HG03280 (cell line): Measurements from ENCODE around the gene RAB13.

Source experiments
- ATAC-seq: cut with Tn5 transposase; IDR thresholded peaks from one replicate; pipeline ENCODE4 v1.9.1; 2021; ENCODE audit warnings: mild to moderate bottlenecking, moderate library complexity; ENCODE audit not compliant: unreplicated experiment

Gene RAB13

GRCh38 chr1:153978274-153978909, 7.7 kb downstream of the RAB13 start:
- ATAC-seq = no peak

- ATAC-seq = peak; percentile 75
Observed at GRCh38 chr1:153977250-153978240, 8.6 kb downstream of the RAB13 start, which contains the start of gene JTB. TSS of gene JTB (minus strand) at chr1:153977674. CDS start at chr1:153977252, 422 bp downstream.

DNA sequence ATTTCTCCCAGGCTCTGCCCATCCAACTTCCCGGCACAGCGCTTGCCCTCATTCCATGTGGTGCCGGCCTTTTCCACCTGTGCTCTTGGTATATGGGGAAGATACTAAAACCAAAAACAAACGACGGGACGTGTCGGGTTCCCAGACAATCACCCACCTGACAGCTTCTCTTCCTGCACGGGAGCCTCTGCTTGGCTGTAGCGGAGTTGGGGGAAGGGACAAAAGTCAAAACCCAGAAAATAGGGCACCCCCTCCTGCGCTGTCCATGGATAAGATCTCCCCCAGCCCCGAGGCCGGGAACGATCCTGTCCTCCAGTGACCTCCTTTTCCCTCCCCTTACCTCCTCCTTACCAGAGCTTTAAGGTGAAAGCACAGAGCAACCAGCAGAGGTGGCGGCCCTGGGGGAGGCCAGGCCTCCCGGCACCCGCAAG, 9.3 kb downstream of the RAB13 start:
- no peak for ATAC-seq

- no peak for ATAC-seq
Observed at GRCh38 chr1:153973525-153973924, 12.6 kb downstream of the RAB13 start.

DNA sequence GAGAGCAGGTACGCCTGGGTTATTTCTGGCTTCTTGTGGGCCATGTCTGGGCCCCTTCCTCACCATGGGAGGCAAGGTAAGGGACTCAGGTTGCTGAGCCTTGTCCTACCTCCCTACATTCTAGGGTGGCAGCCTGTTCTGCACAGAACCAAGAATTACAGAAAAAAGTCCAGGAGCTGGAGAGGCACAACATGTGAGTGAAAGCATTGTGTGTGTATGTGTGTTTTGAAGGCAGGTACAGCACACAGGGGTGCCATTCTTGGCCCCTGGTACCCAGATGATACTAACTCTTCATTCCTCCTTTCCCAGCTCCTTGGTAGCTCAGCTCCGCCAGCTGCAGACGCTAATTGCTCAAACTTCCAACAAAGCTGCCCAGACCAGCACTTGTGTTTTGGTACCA, 13.1 kb downstream of the RAB13 start:
- no peak for ATAC-seq

DNA sequence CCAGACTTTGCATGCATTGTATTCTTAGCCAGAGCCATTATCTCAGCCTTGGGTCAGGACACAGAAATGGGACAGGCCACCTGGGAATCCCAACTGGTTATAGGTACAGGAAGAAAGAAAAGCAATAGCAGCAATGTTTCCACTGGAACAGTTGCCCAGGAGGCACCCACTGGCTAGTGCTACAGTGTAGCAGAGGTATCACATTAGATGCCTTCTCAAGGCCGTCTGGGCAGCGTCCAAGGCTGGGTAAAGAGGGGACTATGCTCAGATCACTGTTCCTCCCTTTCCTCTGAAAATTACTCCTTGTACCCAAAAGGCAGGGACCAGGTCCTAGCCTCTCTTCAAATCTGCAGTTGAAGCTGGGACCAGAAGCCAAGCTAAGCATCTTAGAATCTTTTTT, 15.8 kb downstream of the RAB13 start:
- ATAC-seq = no peak

DNA sequence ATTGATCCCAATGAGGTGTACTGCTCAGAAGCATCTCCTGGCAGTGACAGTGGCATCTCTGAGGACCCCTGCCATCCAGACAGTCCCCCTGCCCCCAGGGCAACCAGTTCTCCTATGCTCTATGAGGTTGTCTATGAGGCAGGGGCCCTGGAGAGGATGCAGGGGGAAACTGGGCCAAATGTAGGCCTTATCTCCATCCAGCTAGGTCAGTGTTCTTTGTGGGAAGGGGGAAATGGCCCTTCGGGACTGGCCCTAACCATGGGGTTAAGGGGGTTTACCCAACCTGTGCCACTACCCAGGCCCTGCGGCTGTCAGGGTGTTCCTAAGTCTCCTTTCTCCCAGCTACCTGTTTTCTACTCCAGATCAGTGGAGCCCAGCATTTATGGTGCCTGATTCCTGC, 17.2 kb downstream of the RAB13 start:
- ATAC-seq = no peak

GRCh38 chr1:153968408-153968807, 17.7 kb downstream of the RAB13 start:
- ATAC-seq = no peak

DNA sequence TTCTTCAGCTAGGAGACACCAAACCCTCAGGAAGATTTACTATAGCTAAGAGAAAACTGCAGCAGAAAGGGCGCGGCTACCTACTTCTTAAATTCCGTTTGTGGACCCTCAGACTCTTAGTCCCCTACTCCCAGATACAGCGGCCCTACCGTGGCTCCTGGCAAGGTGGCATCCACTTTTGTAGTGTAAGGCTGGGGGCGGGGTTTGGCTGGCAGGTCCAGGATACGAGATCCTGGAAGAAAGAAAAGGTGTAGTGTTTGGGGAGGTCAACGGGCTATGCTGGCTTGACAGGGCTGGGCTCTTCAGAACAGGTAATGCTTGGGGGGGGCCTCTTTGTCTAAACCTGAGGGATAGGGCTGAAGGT, 18.2 kb downstream of the RAB13 start:
- ATAC-seq = no peak

DNA sequence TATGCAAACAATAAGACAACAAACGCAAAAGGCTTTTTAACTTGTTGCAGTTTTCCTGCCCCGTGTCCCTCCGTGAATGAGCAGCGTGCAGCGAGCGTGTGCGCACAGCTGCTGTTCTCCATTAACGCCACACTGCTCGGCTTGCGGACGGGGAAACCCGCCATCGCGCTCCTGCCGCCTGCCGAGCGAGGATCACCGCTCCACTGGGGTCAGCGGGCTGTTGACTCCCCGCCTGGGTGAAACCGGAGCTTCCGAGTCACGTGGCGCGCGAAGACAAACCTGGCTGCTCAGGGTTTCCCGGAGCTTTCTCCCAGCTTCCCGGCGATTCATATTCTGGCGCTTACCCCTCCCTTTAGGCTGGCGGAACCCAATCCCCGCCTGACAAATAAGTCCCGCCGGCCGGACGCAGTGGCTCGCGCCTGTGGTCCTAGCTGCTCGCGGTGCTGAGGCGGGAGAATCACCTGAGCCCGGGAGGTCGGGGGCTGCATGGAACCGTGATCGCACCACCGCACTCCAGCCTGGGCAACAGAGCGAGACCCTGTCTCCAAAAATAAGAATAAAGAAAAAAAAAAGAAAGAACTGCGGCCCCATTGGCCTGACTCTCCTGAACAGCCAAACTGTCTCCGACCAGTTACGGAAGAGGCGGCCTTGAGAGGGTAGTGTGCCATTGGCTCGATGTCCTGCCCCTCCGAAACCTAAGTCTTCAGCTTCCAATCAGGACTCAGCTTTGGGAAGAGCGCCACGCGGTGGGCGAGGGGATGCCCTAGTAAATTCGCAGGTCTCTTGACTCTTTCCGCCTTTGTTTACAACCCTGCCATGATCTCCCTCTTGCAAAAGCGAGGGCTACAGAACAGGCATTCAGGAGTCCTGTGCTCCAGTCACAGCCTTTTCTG, 18.8 kb downstream of the RAB13 start, which contains the start of gene CREB3L4:
CREB3L4 (plus strand) TSS at position 796 of the 893 bp plus-strand sequence. CDS start 624 bp downstream, outside the sequence.
- ATAC-seq = peak; percentile 74

GRCh38 chr1:153963850-153964331, 22.2 kb downstream of the RAB13 start:
- ATAC-seq = peak; percentile 0

- peak; percentile 47 for ATAC-seq
Observed at GRCh38 chr1:153963030-153963849, 22.9 kb downstream of the RAB13 start, which contains the start of gene SLC39A1. TSS of gene SLC39A1 (minus strand) at chr1:153963537. CDS start at chr1:153962715, 822 bp downstream.

GRCh38 chr1:153962088-153963029, 23.8 kb downstream of the RAB13 start:
- ATAC-seq = no peak

GRCh38 chr1:153961421-153961820, 24.7 kb downstream of the RAB13 start:
- ATAC-seq = no peak

DNA sequence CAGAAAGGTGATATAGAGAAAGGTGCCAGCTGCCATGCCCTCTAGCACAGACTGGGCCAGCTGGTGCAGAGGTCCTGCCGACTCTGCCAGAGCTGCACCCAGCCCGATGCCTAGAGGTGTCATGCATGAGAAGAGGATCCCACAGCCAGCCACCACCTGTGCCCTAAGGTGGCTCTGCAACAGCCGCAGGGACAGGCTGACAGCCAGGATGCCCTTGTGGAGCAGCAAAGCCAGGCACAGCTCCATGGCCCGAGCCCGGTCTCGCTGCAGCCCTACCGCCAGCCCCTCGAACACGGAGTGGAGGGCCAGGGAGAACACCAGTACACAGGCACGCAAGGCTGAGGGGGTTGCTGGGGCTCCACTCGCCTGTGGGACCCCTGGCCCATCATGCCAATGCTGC, 25.9 kb downstream of the RAB13 start:
- ATAC-seq = no peak

DNA sequence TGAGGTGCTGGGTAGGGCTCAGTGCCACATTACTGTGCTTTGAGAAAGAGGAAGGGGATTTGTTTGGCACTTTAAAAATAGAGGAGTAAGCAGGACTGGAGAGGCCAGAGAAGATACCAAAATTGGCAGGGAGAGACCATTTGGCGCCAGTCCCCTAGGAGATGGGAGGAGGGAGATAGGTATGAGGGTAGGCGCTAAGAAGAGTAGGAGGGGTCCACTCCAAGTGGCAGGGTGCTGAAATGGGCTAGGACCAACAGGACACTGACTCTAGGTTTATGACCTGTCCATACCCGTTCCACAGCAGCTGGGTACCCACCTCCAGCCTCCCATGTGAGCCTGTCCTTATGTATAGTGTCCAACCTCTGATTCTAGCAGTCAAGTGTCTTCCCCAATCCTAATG, 26.7 kb downstream of the RAB13 start:
- ATAC-seq = no peak

- ATAC-seq = no peak
Observed at GRCh38 chr1:153958961-153959260, 27.2 kb downstream of the RAB13 start.

DNA sequence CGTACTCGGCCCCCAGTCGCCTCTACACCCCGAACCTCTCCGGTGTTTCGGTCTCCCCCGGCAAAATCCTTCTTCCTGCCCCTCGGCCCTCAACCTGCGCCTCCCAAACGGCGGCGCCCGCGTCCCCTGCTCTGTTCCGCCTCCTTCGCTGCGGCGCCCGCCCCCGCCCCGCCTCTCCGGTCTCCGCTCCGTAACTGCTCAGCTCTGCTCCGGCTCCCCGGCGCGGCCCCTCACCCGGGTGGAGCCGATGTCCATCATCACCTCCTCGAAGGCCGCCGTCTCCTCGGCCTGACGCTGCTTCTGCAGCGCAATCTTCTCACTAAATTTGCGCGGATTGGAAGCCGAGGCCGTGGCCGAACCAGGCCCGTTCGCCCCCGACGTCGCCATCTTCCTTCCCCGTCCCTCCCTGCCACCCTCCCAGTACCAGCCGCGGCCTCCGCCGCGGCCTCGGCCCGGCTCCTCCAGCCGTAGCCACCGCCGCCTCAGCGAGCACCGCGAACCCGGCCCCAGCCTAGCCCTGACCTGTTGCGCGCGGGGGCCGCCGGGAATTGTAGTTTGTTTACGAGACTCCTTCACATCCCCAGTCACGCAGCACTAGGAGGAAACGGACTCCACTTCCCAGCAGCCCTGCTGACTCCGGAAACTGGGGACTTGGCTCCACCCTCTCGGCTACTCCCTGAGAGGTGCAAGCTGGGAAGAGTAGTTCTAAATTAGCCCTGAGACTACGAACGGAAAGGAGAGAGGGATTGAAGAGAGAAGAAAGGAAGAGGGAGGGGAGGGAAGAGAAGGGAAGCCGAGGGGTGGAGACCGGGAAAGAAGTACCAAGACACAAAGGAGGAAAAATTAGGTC, 27.8 kb downstream of the RAB13 start, which contains the start of gene CRTC2:
CRTC2 (minus strand) TSS at position 502 of the 850 bp plus-strand sequence; CDS start at position 387, 115 bp downstream.
- peak; percentile 71 for ATAC-seq
